ENCODE measurements around the gene ARL5A.

Gene ARL5A

GRCh38 chr2:151840216-151841046, 12.2 kb upstream of the ARL5A start:
- DNase-seq (ENCODE audit: low read depth in 3 of 3) = no peak

GRCh38 chr2:151837926-151838325, 9.7 kb upstream of the ARL5A start:
- DNase-seq (ENCODE audit: low read depth in 3 of 3) = no peak

- no peak for DNase-seq (ENCODE audit: low read depth in 3 of 3)
Observed at GRCh38 chr2:151833984-151834383, 5.8 kb upstream of the ARL5A start.

GRCh38 chr2:151830961-151831360, 2.7 kb upstream of the ARL5A start:
- no peak for DNase-seq (ENCODE audit: low read depth in 3 of 3)

- no peak for DNase-seq (ENCODE audit: low read depth in 3 of 3)
Observed at GRCh38 chr2:151828890-151829324, 686 bp upstream of the ARL5A start.

- DNase-seq (ENCODE audit: low read depth in 3 of 3) = no peak
Observed at GRCh38 chr2:151827564-151828142, 568 bp downstream of the ARL5A start.

- DNase-seq (ENCODE audit: low read depth in 3 of 3) = no peak
Observed at GRCh38 chr2:151826737-151827157, 1.5 kb downstream of the ARL5A start.

- no peak for DNase-seq (ENCODE audit: low read depth in 3 of 3)
Observed at GRCh38 chr2:151824886-151825285, 3.3 kb downstream of the ARL5A start.

- no peak for DNase-seq (ENCODE audit: low read depth in 3 of 3)
Observed at GRCh38 chr2:151823651-151824050, 4.6 kb downstream of the ARL5A start.

- DNase-seq (ENCODE audit: low read depth in 3 of 3) = no peak
Observed at GRCh38 chr2:151819920-151820319, 8.3 kb downstream of the ARL5A start.

GRCh38 chr2:151817929-151818328, 10.3 kb downstream of the ARL5A start:
- DNase-seq (ENCODE audit: low read depth in 3 of 3) = no peak

- DNase-seq (ENCODE audit: low read depth in 3 of 3) = no peak
Observed at GRCh38 chr2:151816843-151817242, 11.4 kb downstream of the ARL5A start.

GRCh38 chr2:151815821-151816489, 12.3 kb downstream of the ARL5A start:
- no peak for DNase-seq (ENCODE audit: low read depth in 3 of 3)

- DNase-seq (ENCODE audit: low read depth in 3 of 3) = no peak
Observed at GRCh38 chr2:151810489-151810888, 17.7 kb downstream of the ARL5A start.

GRCh38 chr2:151809073-151809383, 19.2 kb downstream of the ARL5A start:
- DNase-seq (ENCODE audit: low read depth in 3 of 3) = no peak

- DNase-seq (ENCODE audit: low read depth in 3 of 3) = no peak
Observed at GRCh38 chr2:151808258-151809072, 19.8 kb downstream of the ARL5A start.

- DNase-seq (ENCODE audit: low read depth in 3 of 3) = no peak
Observed at GRCh38 chr2:151805961-151806360, 22.3 kb downstream of the ARL5A start.

GRCh38 chr2:151805343-151805742, 22.9 kb downstream of the ARL5A start:
- DNase-seq (ENCODE audit: low read depth in 3 of 3) = no peak

GRCh38 chr2:151803811-151804210, 24.4 kb downstream of the ARL5A start:
- no peak for DNase-seq (ENCODE audit: low read depth in 3 of 3)

- DNase-seq (ENCODE audit: low read depth in 3 of 3) = no peak
Observed at GRCh38 chr2:151802315-151802714, 25.9 kb downstream of the ARL5A start.

- DNase-seq (ENCODE audit: low read depth in 3 of 3) = no peak
Observed at GRCh38 chr2:151799886-151800292, 28.3 kb downstream of the ARL5A start.

- no peak for DNase-seq (ENCODE audit: low read depth in 3 of 3)
Observed at GRCh38 chr2:151796774-151797173, 31.4 kb downstream of the ARL5A start.
